ENCODE measurements around the gene NMNAT3. TPM values are rescaled to one million over a fixed set of nuclear protein-coding genes. Genes with fewer than 3 reads are reported as not detected.
A peak's percentile ranks its signal among the peaks of the same experiment; 100 is the strongest.

The NMNAT3 gene
- total RNA-seq, 1 experiment from 2014 or later = 1.3 TPM

- Histone ChIP-seq H4K8ac (replicated peaks; ENCODE audit: insufficient read length, low read depth, low read length) (no peak overlapping the region), H3K79me1 (ENCODE audit: insufficient read depth, low read depth, low read length, poor library complexity, severe bottlenecking) (no peaks in the 10 kb centered on the region), H3K27ac (ENCODE audit: insufficient read length, low read depth, low read length) (no peak overlapping the region), H3K79me2 (ENCODE audit: insufficient read depth, low read length) (no peaks in the 10 kb centered on the region), H3K56ac (ENCODE audit: insufficient read length, low read depth, low read length) (no peak overlapping the region), H3T11ph (ENCODE audit: low read length) (no peak overlapping the region), H3K18ac (ENCODE audit: insufficient read length, low read depth, low read length) (no peak overlapping the region), H2BK120ac (ENCODE audit: low read depth, low read length, poor library complexity, severe bottlenecking) (no peak overlapping the region), H3K23me2 (ENCODE audit: insufficient read length, low read depth, low read length, poor library complexity, severe bottlenecking) (no peaks in the 10 kb centered on the region), H2AFZ (ENCODE audit: low read length) (no peak overlapping the region), H3K23ac (ENCODE audit: insufficient read length, low read depth, low read length) (no peak overlapping the region), H3K14ac (ENCODE audit: insufficient read depth, low read length) (0 out of 2 replicates have a peak overlapping the region, but pooled peaks have one; percentile 73), H2BK12ac (ENCODE audit: insufficient read length, low read depth, low read length) (no peak overlapping the region), H4K91ac (ENCODE audit: insufficient read length, low read depth, low read length) (no peak overlapping the region), H2BK20ac (ENCODE audit: low read depth, low read length, poor library complexity, severe bottlenecking) (no peak overlapping the region), H4K20me1 (ENCODE audit: control insufficient read depth, insufficient read depth, insufficient read length) (no peaks in the 10 kb centered on the region), H2BK5ac (ENCODE audit: insufficient read length, low read length) (no peak overlapping the region), H3K4me1 (ENCODE audit: insufficient read depth, low read length) (peaks cover 7% of the 10 kb centered on the region; the same call in 1 of the 2 replicates), H3K9ac (ENCODE audit: extremely low read depth, insufficient read length, low read length) (no peak overlapping the region), H2AK5ac (ENCODE audit: insufficient read length, low read length) (no peak overlapping the region), H3K27me3 (ENCODE audit: insufficient read depth, low read length) (no peaks in the 10 kb centered on the region; the same call in 1 of the 2 replicates), H3K9me3 (ENCODE audit: control insufficient read depth, low read depth, low read length) (no peaks in the 10 kb centered on the region), H2BK15ac (ENCODE audit: low read depth, low read length) (no peak overlapping the region), H4K5ac (ENCODE audit: insufficient read length, low read depth, low read length) (no peak overlapping the region), H3K4me2 (ENCODE audit: insufficient read depth, insufficient read length, low read length) (no peak overlapping the region), H3K4ac (ENCODE audit: low read depth, low read length) (no peak overlapping the region)
- no peak for DNase-seq
- no peak overlapping the region for H3K4me3 Mint-ChIP-seq
- peaks cover 37% of the 10 kb centered on the region for H3K27me3 Mint-ChIP-seq (ENCODE audit: low read depth)
- 0 out of 5 replicates have a peak, but pooled peaks cover 0 to 3% of the 10 kb centered on the region in 2 experiments for H3K9me3 Mint-ChIP-seq
- peaks cover 0 to 2% (median 0%) of the 10 kb centered on the region in 3 experiments; a peak in 1 of 7 replicates for H3K36me3 Mint-ChIP-seq (ENCODE audit: insufficient read depth in 1 of 3, low read depth in 3 of 3)
- no peak for TF ChIP-seq CTCF (conservative IDR thresholded peaks at IDR 0.05)
- no peak overlapping the region for H3K27ac Mint-ChIP-seq
- H3K4me1 Mint-ChIP-seq = peaks cover 38 to 49% of the 10 kb centered on the region in 2 experiments
- no CpG with 5 or more reads among the region's 5 CpGs for WGBS (ENCODE audit: extremely low coverage, insufficient read length, low lambda C conversion rate)
Measured at GRCh38 chr3:139527265-139527664, 150.5 kb downstream of the NMNAT3 start.
